H1 (cell line): Measurements from ENCODE around the gene RASAL2. TPM values are rescaled to one million over a fixed set of nuclear protein-coding genes. Genes with fewer than 3 reads are reported as not detected.

Source experiments
- CTCF ChIA-PET: fragments of 300-600 bp; sonication (Branson Sonifier 250); formaldehyde crosslinking; loops from one replicate; lab custom pipeline; 2021; ENCODE audit not compliant: partially characterized antibody; lab: Charles Lee
- POLR2A ChIA-PET: fragments of 300-600 bp; sonication (Branson Sonifier 250); formaldehyde crosslinking; loops from one replicate; lab custom pipeline; 2021; ENCODE audit warnings: inconsistent platforms; ENCODE audit not compliant: partially characterized antibody; lab: Charles Lee
- DNase-seq, 2 experiments: peaks; one replicate each; pipeline versions ENCODE4 v3.0.0 to v3.0.0-alpha.2; 2010 to 2022; ENCODE audit warnings: low spot score in 2 of 2, low read depth in 1 of 2, mixed read lengths in 1 of 2
- FAIRE-seq: peaks from 2 replicates; lab custom pipeline; 2011; peaks lifted over from hg19 to GRCh38; lab: Jason Lieb, UNC
- H2AFZ ChIP-seq: 2 replicates; pipeline ENCODE4 v1.8.1; 2012; ENCODE audit warnings: low read length, inconsistent platforms
- H2AK5ac ChIP-seq: 2 replicates; pipeline ENCODE4 v1.6.1; 2013; ENCODE audit warnings: low read depth, low read length
- H2BK120ac ChIP-seq: replicated peaks from 2 replicates; pipeline ENCODE3; 2013; ENCODE audit warnings: low read depth, low read length, inconsistent platforms
- H2BK12ac ChIP-seq: 2 replicates; pipeline ENCODE4 v1.6.1; 2013; ENCODE audit warnings: low read depth, low read length
- H2BK15ac ChIP-seq: 2 replicates; pipeline ENCODE4 v1.6.1; 2013; ENCODE audit warnings: low read length
- H2BK20ac ChIP-seq: 2 replicates; pipeline ENCODE4 v1.6.1; 2013; ENCODE audit warnings: low read length
- H2BK5ac ChIP-seq: 2 replicates; pipeline ENCODE4 v1.6.1; 2013; ENCODE audit warnings: low read depth, low read length
- H3K14ac ChIP-seq: 2 replicates; pipeline ENCODE4 v1.6.1; 2013; ENCODE audit warnings: inconsistent platforms; ENCODE audit not compliant: insufficient read length
- H3K18ac ChIP-seq: 2 replicates; pipeline ENCODE4 v1.6.1; 2013; ENCODE audit warnings: low read length; ENCODE audit errors: extremely low read depth
- H3K23ac ChIP-seq: 2 replicates; pipeline ENCODE4 v1.6.1; 2013; ENCODE audit warnings: inconsistent platforms; ENCODE audit not compliant: insufficient read length
- H3K23me2 ChIP-seq: 2 replicates; pipeline ENCODE4 v1.6.1; 2013; ENCODE audit warnings: low read depth, low read length
- H3K27ac ChIP-seq: 2 replicates; pipeline ENCODE4 v1.6.1; 2011; ENCODE audit warnings: low read depth, low read length, inconsistent platforms
- H3K27me3 ChIP-seq, 4 experiments: replicated peaks in 1 of 4; 1 replicate in 1 of 4; 2 replicates in 3 of 4; pipeline versions ENCODE4 v1.6.1 to v1.8.1; 2011 to 2013; ENCODE audit warnings: low read length in 3 of 4, mild to moderate bottlenecking in 3 of 4, inconsistent platforms in 2 of 4, mixed read lengths in 2 of 4, moderate library complexity in 1 of 4; ENCODE audit not compliant: control insufficient read depth in 3 of 4, insufficient read depth in 3 of 4; ENCODE audit errors: extremely low read depth in 1 of 4
- H3K36me3 ChIP-seq, 4 experiments: 2 replicates each; pipeline versions ENCODE4 v1.6.1 to v1.8.1; 2011 to 2013; ENCODE audit warnings: mild to moderate bottlenecking in 4 of 4, low read length in 3 of 4, moderate library complexity in 2 of 4, control low read depth in 1 of 4, inconsistent platforms in 1 of 4; ENCODE audit not compliant: insufficient read depth in 4 of 4, control insufficient read depth in 2 of 4
- H3K4ac ChIP-seq: replicated peaks from 2 replicates; pipeline ENCODE3; 2013; ENCODE audit warnings: low read length, low read depth, mixed read lengths, inconsistent platforms; ENCODE audit not compliant: insufficient read length
- H3K4me1 ChIP-seq, 4 experiments: replicated peaks in 1 of 4; 1 replicate in 1 of 4; 2 replicates in 3 of 4; pipeline versions ENCODE4 v1.6.1 to v1.8.1; 2011 to 2013; ENCODE audit warnings: low read length in 3 of 4, inconsistent platforms in 2 of 4, mixed read lengths in 1 of 4; ENCODE audit not compliant: insufficient read depth in 4 of 4, control insufficient read depth in 3 of 4
- H3K4me2 ChIP-seq, 2 experiments: 2 replicates each; pipeline versions ENCODE4 v1.6.1 to v1.8.1; 2011 to 2013; ENCODE audit warnings: low read depth in 2 of 2, low read length in 2 of 2, control low read depth in 1 of 2, inconsistent platforms in 1 of 2, mild to moderate bottlenecking in 1 of 2; ENCODE audit not compliant: insufficient read depth in 1 of 2
- H3K4me3 ChIP-seq, 4 experiments: fragments of 200-600, 300-600 bp in 1 of 4; sonication (generic), shearing (Covaris generic), sonication (Bioruptor Twin) in 1 of 4; 2 replicates each; pipeline versions ENCODE4 v1.5.1 to v1.8.1; 2011 to 2016; ENCODE audit warnings: low read length in 4 of 4, low read depth in 3 of 4, control low read depth in 2 of 4, inconsistent platforms in 2 of 4, mild to moderate bottlenecking in 2 of 4, mixed read lengths in 1 of 4, moderate library complexity in 1 of 4; ENCODE audit not compliant: insufficient read depth in 2 of 4; ENCODE audit errors: extremely low read depth in 1 of 4
- H3K56ac ChIP-seq: replicated peaks from 2 replicates; pipeline ENCODE3; 2013; ENCODE audit warnings: low read depth, mild to moderate bottlenecking, mixed read lengths, low read length, inconsistent platforms; ENCODE audit not compliant: insufficient read length
- H3K79me1 ChIP-seq: 2 replicates; pipeline ENCODE4 v1.6.1; 2013; ENCODE audit warnings: low read depth, low read length, control low read depth
- H3K79me2 ChIP-seq, 2 experiments: 2 replicates each; pipeline versions ENCODE4 v1.6.1 to v1.8.1; 2012 to 2013; ENCODE audit warnings: low read length in 2 of 2, mild to moderate bottlenecking in 2 of 2, inconsistent platforms in 1 of 2; ENCODE audit not compliant: insufficient read depth in 2 of 2, control insufficient read depth in 1 of 2
- H3K9ac ChIP-seq, 4 experiments: replicated peaks in 1 of 4; 1 replicate in 1 of 4; 2 replicates in 3 of 4; pipeline versions ENCODE4 v1.6.1 to v1.8.1; 2011 to 2013; ENCODE audit warnings: low read depth in 3 of 4, low read length in 3 of 4, control low read depth in 2 of 4, mild to moderate bottlenecking in 2 of 4, moderate library complexity in 2 of 4, inconsistent platforms in 1 of 4; ENCODE audit errors: extremely low read depth in 1 of 4
- H3K9me3 ChIP-seq, 2 experiments: 2 replicates each; pipeline versions ENCODE4 v1.6.1 to v1.8.1; 2012 to 2013; ENCODE audit warnings: mild to moderate bottlenecking in 2 of 2, moderate library complexity in 2 of 2, control low read depth in 1 of 2, inconsistent platforms in 1 of 2, low read depth in 1 of 2, low read length in 1 of 2, mixed read lengths in 1 of 2; ENCODE audit not compliant: insufficient read depth in 2 of 2
- H4K20me1 ChIP-seq, 2 experiments: replicated peaks in 1 of 2; 2 replicates each; pipeline versions ENCODE3 to v1.8.1; 2011 to 2013; ENCODE audit warnings: inconsistent platforms in 2 of 2, low read length in 2 of 2, mild to moderate bottlenecking in 1 of 2; ENCODE audit not compliant: insufficient read depth in 2 of 2, control insufficient read depth in 1 of 2
- H4K5ac ChIP-seq: 2 replicates; pipeline ENCODE4 v1.6.1; 2013; ENCODE audit warnings: low read length, low read depth, mixed read lengths, inconsistent platforms; ENCODE audit not compliant: insufficient read length
- H4K8ac ChIP-seq: 2 replicates; pipeline ENCODE4 v1.8.0; 2013; ENCODE audit warnings: mild to moderate bottlenecking, moderate library complexity, low read length, inconsistent platforms; ENCODE audit not compliant: insufficient read depth; ENCODE audit errors: extremely low read depth
- H4K91ac ChIP-seq: replicated peaks from 2 replicates; pipeline ENCODE3; 2013; ENCODE audit warnings: low read length, mixed read lengths, inconsistent platforms; ENCODE audit not compliant: insufficient read length
- EZH2 ChIP-seq: fragments of 200-600 bp; sonication (generic); IDR thresholded peaks from 2 replicates; pipeline ENCODE4 v1.7.1; 2012; ENCODE audit warnings: low read depth, mild to moderate bottlenecking, moderate library complexity, low read length, inconsistent platforms; ENCODE audit not compliant: severe bottlenecking
- WGBS, 2 experiments: shearing (Covaris generic) in 1 of 2; methylation state at CpG; one replicate each; pipeline versions ENCODE4 v1.1.6 to v1.1.7; 2013 to 2015; ENCODE audit warnings: low lambda C conversion rate in 2 of 2, mixed read lengths in 2 of 2, inconsistent platforms in 1 of 2, low coverage in 1 of 2, missing lambda C conversion rate in 1 of 2; ENCODE audit not compliant: insufficient replicate concordance in 2 of 2, insufficient coverage in 1 of 2, insufficient read length in 1 of 2; ENCODE audit errors: extremely low coverage in 1 of 2, missing lambda C conversion rate in 1 of 2; 5-methylcytosine and 5-hydroxymethylcytosine counted together
- polyA plus RNA-seq, 7 experiments: library from polyadenylated mRNA; depleted of rRNA in 3 of 7; stranded (reverse) in 5 of 7; unstranded in 2 of 7; fragments of >200 nt in 5 of 7; fragments of 200-250 nt in 2 of 7; gene quantifications; 1 replicate in 5 of 7; 2 replicates in 1 of 7; 4 replicates in 1 of 7; pipeline versions ENCODE4 v1.2.1 to v1.2.3, GENCODE V29; 2011 to 2013; ENCODE audit warnings: missing spikeins in 2 of 7, mixed read lengths in 2 of 7
- total RNA-seq: library from RNA; stranded (reverse); fragmentation: NEBNext Ultra II Directional; extraction: Animal tissue kit (Norgen Biotek cat#: 25700); gene quantifications from 2 replicates; pipeline ENCODE4 v1.2.1, GENCODE V29; 2021
- TF ChIP-seq, protein P1 (sequence below): IDR thresholded peaks from 2 replicates; pipeline ENCODE4 v1.6.1; 2011; ENCODE audit warnings: low read length, improper control_type of control experiment

The RASAL2 gene
- total and polyA plus RNA-seq, 2 of the 8 experiments (the other 6 are each of a cell fraction or from before 2014, with no cell fraction given) = 15.9 to 32.5 TPM

DNA sequence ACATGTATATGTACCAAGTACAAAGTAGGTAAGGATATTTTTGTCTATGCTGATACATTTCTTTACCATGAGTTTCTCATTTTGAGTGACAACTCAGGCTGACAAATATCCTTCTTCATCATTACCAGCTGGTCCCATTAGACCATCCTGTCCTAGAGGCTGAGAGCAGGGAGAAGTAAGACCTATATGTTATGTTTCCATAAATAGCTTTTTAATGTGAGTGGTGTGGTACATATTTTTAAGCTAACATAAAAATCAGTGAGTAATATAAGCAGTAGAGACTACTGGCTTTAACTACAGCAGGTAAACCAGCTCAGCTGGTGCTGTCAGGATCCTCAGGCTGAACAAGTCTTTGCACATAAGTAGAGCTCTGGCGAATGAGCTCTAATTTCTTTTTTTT is 340.5 kb downstream of the RASAL2 start:
- Histone ChIP-seq H3K18ac (no peak overlapping the region), H3K23me2 (no peaks in the 10 kb centered on the region), H3K79me1 (no peaks in the 10 kb centered on the region), H2AFZ (no peak overlapping the region), H3K9me3 (no peaks in the 10 kb centered on the region), H3K4me2 (no peak overlapping the region), H2BK20ac (no peak overlapping the region), H4K5ac (no peak overlapping the region), H3K27me3 (no peaks in the 10 kb centered on the region), H4K91ac (no peak overlapping the region), H3K14ac (no peak overlapping the region), H3K9ac (no peak overlapping the region), H3K27ac (no peak overlapping the region), H2AK5ac (no peak overlapping the region), H2BK120ac (no peak overlapping the region), H3K56ac (no peak overlapping the region), H2BK12ac (no peak overlapping the region), H2BK5ac (no peak overlapping the region), H3K4me1 (no peaks in the 10 kb centered on the region; a peak in 2 of 7 replicates), H3K4ac (no peak overlapping the region)
- FAIRE-seq (no peak), DNase-seq (no peak)
- ChIA-PET POLR2A (interaction anchor here (0.8 kb wide), 1 partner anchor 10 kb away, joined by 3 read pairs; no protein-coding TSS in a partner anchor), CTCF (interaction anchor here (0.6 to 2.4 kb wide), 10 partner anchors 14 to 1541 kb away, joined by 3 to 17 read pairs (median 4); no protein-coding TSS in a partner anchor)
- WGBS, 2 experiments = 75% methylated on average over 1 of the region's 1 CpG; no CpG with 5 or more reads in 1 of the 2 experiments
- TF ChIP-seq, protein P1, sequence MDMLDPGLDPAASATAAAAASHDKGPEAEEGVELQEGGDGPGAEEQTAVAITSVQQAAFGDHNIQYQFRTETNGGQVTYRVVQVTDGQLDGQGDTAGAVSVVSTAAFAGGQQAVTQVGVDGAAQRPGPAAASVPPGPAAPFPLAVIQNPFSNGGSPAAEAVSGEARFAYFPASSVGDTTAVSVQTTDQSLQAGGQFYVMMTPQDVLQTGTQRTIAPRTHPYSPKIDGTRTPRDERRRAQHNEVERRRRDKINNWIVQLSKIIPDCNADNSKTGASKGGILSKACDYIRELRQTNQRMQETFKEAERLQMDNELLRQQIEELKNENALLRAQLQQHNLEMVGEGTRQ = no peak
- TF ChIP-seq EZH2 = no peak
- TF ChIP-seq, all 59 proteins: peak for 0
- Histone ChIP-seq H4K8ac (no peak overlapping the region), H3K4me3 (no peak overlapping the region), H3K79me2 (no peaks in the 10 kb centered on the region), H3K23ac (no peak overlapping the region), H3K36me3 (no peaks in the 10 kb centered on the region), H4K20me1 (no peaks in the 10 kb centered on the region), H2BK15ac (no peak overlapping the region)
